ENCODE measurements around the gene KCNIP4.
"Not testable (repeated sequence)": the region's sequence is repeated elsewhere in the genome, so short reads cannot be mapped to it uniquely, and the experiment has no call there.

KCNIP4 gene

GRCh38 chr4:21366312-21366711 is 582.3 kb downstream of the KCNIP4 start:
- no peak for DNase-seq (ENCODE audit: low spot score)

- no peak for DNase-seq (ENCODE audit: low spot score)
These were observed 584.9 kb downstream of the KCNIP4 start for GRCh38 chr4:21363701-21364100.

GRCh38 chr4:21352354-21352753 is 596.2 kb downstream of the KCNIP4 start:
- DNase-seq (ENCODE audit: low spot score) = not testable (repeated sequence)

- no peak for DNase-seq (ENCODE audit: low spot score)
These were observed 601.4 kb downstream of the KCNIP4 start for GRCh38 chr4:21347142-21347541.

GRCh38 chr4:21327976-21328700 is 620.4 kb downstream of the KCNIP4 start:
- DNase-seq (ENCODE audit: low spot score) = no peak

- DNase-seq (ENCODE audit: low spot score) = no peak
These were observed 628.5 kb downstream of the KCNIP4 start for GRCh38 chr4:21320034-21320433.

- no peak for DNase-seq (ENCODE audit: low spot score)
These were observed 640.9 kb downstream of the KCNIP4 start for GRCh38 chr4:21307709-21308108.

- DNase-seq (ENCODE audit: low spot score) = no peak
These were observed 644.1 kb downstream of the KCNIP4 start for GRCh38 chr4:21304540-21304887.

- DNase-seq (ENCODE audit: low spot score) = no peak
These were observed 658.0 kb downstream of the KCNIP4 start for GRCh38 chr4:21290562-21290961.

- DNase-seq (ENCODE audit: low spot score) = no peak
These were observed 672.5 kb downstream of the KCNIP4 start for GRCh38 chr4:21276046-21276445.

- DNase-seq (ENCODE audit: low spot score) = no peak
These were observed 677.0 kb downstream of the KCNIP4 start for GRCh38 chr4:21271439-21272052.

GRCh38 chr4:21248331-21248730 is 700.2 kb downstream of the KCNIP4 start:
- no peak for DNase-seq (ENCODE audit: low spot score)

- no peak for DNase-seq (ENCODE audit: low spot score)
These were observed 706.4 kb downstream of the KCNIP4 start for GRCh38 chr4:21242163-21242562.

GRCh38 chr4:21226637-21227538 is 721.7 kb downstream of the KCNIP4 start:
- no peak for DNase-seq (ENCODE audit: low spot score)

- no peak for DNase-seq (ENCODE audit: low spot score)
These were observed 736.7 kb downstream of the KCNIP4 start for GRCh38 chr4:21211846-21212245.

GRCh38 chr4:21209860-21210259 is 738.7 kb downstream of the KCNIP4 start:
- no peak for DNase-seq (ENCODE audit: low spot score)

GRCh38 chr4:21205821-21206531 is 742.6 kb downstream of the KCNIP4 start:
- DNase-seq (ENCODE audit: low spot score) = no peak

GRCh38 chr4:21203416-21203815 is 745.2 kb downstream of the KCNIP4 start:
- DNase-seq (ENCODE audit: low spot score) = no peak

- DNase-seq (ENCODE audit: low spot score) = no peak
These were observed 745.6 kb downstream of the KCNIP4 start for GRCh38 chr4:21202959-21203358.

GRCh38 chr4:21198683-21199082 is 749.9 kb downstream of the KCNIP4 start:
- DNase-seq (ENCODE audit: low spot score) = no peak

GRCh38 chr4:21195682-21196081 is 752.9 kb downstream of the KCNIP4 start:
- no peak for DNase-seq (ENCODE audit: low spot score)

- no peak for DNase-seq (ENCODE audit: low spot score)
These were observed 756.2 kb downstream of the KCNIP4 start for GRCh38 chr4:21192367-21192766.

Measured in Ammon's horn (tissue), 1 donor.